Measurements from ENCODE around the gene TKT. TPM values are rescaled to one million over a fixed set of nuclear protein-coding genes. Genes with fewer than 3 reads are reported as not detected.

The TKT gene
- total and polyA plus RNA-seq, 2 of the 8 experiments (the other 6 are each of a cell fraction or from before 2014, with no cell fraction given), result 418 to 986 TPM

GRCh38 chr3:53196575-53197407, 59.0 kb downstream of the TKT start (continued):
- peak; percentile 44; the same call in 1 of the 2 replicates for TF ChIP-seq E2F6 (IDR thresholded peaks at IDR 0.05)
- no peak for TF ChIP-seq EGR1 (IDR thresholded peaks at IDR 0.05; ENCODE audit: borderline replicate concordance, low read depth, low read length)
- TF ChIP-seq TAF1 (IDR thresholded peaks at IDR 0.05; ENCODE audit: low read depth, low read length), result peak; percentile 57
- TF ChIP-seq POLR2A (IDR thresholded peaks at IDR 0.05; ENCODE audit: control extremely low read depth in 1 of 2, low read depth in 2 of 2, low read length in 2 of 2), result peak in 1 of 2 experiments; percentile 48; a peak in 1 of 3 replicates

All from H1 (cell line).